ENCODE measurements around the gene GALNT9. TPM values are rescaled to one million over a fixed set of nuclear protein-coding genes. Genes with fewer than 3 reads are reported as not detected.

GALNT9 gene
- polyA plus RNA-seq, 1 of the 3 experiments (the other 2 are of a cell fraction), result not detected

GRCh38 chr12:132353811-132354210 is 24.4 kb upstream of the GALNT9 start:
- Histone ChIP-seq H3K4me1 (ENCODE audit: control insufficient read depth in 1 of 2, insufficient read depth in 2 of 2, low read depth in 1 of 2, low read length in 1 of 2) (no peaks in the 10 kb centered on the region), H2AFZ (ENCODE audit: low read depth) (no peak overlapping the region), H3K9me3 (no peaks in the 10 kb centered on the region), H3K9me2 (no peaks in the 10 kb centered on the region), H3K79me2 (ENCODE audit: insufficient read depth) (no peaks in the 10 kb centered on the region), H3K4me2 (no peak overlapping the region), H3K27ac (ENCODE audit: low read depth in 2 of 2, low read length in 1 of 2) (no peak overlapping the region), H3K36me3 (replicated peaks in 1 of 2; ENCODE audit: control insufficient read depth in 1 of 2, insufficient read depth in 2 of 2, low read length in 1 of 2) (no peaks in the 10 kb centered on the region), H3K4me3 (ENCODE audit: low read depth in 2 of 2, low read length in 1 of 2) (no peak overlapping the region), H3F3A (replicated peaks; ENCODE audit: insufficient read depth) (no peaks in the 10 kb centered on the region), H4K20me1 (ENCODE audit: insufficient read depth) (no peaks in the 10 kb centered on the region), H3K27me3 (ENCODE audit: insufficient read depth) (peaks cover 87% of the 10 kb centered on the region), H3K9ac (no peak overlapping the region)
- ChIA-PET CTCF (no interaction called here), POLR2A (no interaction called here)
- TF ChIP-seq NRF1 (IDR thresholded peaks at IDR 0.05; ENCODE audit: low read depth, low read length), result no peak
- TF ChIP-seq, protein P1, sequence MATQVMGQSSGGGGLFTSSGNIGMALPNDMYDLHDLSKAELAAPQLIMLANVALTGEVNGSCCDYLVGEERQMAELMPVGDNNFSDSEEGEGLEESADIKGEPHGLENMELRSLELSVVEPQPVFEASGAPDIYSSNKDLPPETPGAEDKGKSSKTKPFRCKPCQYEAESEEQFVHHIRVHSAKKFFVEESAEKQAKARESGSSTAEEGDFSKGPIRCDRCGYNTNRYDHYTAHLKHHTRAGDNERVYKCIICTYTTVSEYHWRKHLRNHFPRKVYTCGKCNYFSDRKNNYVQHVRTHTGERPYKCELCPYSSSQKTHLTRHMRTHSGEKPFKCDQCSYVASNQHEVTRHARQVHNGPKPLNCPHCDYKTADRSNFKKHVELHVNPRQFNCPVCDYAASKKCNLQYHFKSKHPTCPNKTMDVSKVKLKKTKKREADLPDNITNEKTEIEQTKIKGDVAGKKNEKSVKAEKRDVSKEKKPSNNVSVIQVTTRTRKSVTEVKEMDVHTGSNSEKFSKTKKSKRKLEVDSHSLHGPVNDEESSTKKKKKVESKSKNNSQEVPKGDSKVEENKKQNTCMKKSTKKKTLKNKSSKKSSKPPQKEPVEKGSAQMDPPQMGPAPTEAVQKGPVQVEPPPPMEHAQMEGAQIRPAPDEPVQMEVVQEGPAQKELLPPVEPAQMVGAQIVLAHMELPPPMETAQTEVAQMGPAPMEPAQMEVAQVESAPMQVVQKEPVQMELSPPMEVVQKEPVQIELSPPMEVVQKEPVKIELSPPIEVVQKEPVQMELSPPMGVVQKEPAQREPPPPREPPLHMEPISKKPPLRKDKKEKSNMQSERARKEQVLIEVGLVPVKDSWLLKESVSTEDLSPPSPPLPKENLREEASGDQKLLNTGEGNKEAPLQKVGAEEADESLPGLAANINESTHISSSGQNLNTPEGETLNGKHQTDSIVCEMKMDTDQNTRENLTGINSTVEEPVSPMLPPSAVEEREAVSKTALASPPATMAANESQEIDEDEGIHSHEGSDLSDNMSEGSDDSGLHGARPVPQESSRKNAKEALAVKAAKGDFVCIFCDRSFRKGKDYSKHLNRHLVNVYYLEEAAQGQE (IDR thresholded peaks at IDR 0.05; ENCODE audit: low read depth, low read length), result no peak
- TF ChIP-seq ELF1 (IDR thresholded peaks at IDR 0.05), result no peak
- no peak for TF ChIP-seq CHD2 (IDR thresholded peaks at IDR 0.05; ENCODE audit: low read length, partially characterized antibody)
- no peak for TF ChIP-seq EP300 (IDR thresholded peaks at IDR 0.05; ENCODE audit: borderline replicate concordance in 1 of 2, low read depth in 1 of 2, low read length in 1 of 2)
- TF ChIP-seq NFIC (IDR thresholded peaks at IDR 0.05; ENCODE audit: borderline replicate concordance), result no peak
- TF ChIP-seq, protein P2, sequence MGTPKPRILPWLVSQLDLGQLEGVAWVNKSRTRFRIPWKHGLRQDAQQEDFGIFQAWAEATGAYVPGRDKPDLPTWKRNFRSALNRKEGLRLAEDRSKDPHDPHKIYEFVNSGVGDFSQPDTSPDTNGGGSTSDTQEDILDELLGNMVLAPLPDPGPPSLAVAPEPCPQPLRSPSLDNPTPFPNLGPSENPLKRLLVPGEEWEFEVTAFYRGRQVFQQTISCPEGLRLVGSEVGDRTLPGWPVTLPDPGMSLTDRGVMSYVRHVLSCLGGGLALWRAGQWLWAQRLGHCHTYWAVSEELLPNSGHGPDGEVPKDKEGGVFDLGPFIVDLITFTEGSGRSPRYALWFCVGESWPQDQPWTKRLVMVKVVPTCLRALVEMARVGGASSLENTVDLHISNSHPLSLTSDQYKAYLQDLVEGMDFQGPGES (IDR thresholded peaks at IDR 0.05; ENCODE audit: low read depth, low read length), result no peak
- TF ChIP-seq TAF1 (IDR thresholded peaks at IDR 0.05; ENCODE audit: borderline replicate concordance, low read depth, low read length), result no peak
- no peak for TF ChIP-seq RAD21 (IDR thresholded peaks at IDR 0.05; ENCODE audit: low read length)
- TF ChIP-seq, protein P3, sequence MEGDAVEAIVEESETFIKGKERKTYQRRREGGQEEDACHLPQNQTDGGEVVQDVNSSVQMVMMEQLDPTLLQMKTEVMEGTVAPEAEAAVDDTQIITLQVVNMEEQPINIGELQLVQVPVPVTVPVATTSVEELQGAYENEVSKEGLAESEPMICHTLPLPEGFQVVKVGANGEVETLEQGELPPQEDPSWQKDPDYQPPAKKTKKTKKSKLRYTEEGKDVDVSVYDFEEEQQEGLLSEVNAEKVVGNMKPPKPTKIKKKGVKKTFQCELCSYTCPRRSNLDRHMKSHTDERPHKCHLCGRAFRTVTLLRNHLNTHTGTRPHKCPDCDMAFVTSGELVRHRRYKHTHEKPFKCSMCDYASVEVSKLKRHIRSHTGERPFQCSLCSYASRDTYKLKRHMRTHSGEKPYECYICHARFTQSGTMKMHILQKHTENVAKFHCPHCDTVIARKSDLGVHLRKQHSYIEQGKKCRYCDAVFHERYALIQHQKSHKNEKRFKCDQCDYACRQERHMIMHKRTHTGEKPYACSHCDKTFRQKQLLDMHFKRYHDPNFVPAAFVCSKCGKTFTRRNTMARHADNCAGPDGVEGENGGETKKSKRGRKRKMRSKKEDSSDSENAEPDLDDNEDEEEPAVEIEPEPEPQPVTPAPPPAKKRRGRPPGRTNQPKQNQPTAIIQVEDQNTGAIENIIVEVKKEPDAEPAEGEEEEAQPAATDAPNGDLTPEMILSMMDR (IDR thresholded peaks at IDR 0.05), result no peak
- TF ChIP-seq SMC3 (IDR thresholded peaks at IDR 0.05; ENCODE audit: low read depth, low read length), result no peak
- TF ChIP-seq RFX5 (IDR thresholded peaks at IDR 0.05; ENCODE audit: low read length), result no peak
- TF ChIP-seq MXI1 (IDR thresholded peaks at IDR 0.05; ENCODE audit: low read depth, low read length), result no peak
- no peak for TF ChIP-seq JUND (IDR thresholded peaks at IDR 0.05)
- no peak for TF ChIP-seq EZH2phosphoT487 (IDR thresholded peaks at IDR 0.05; ENCODE audit: borderline replicate concordance, low read depth)
- TF ChIP-seq POLR2AphosphoS5 (IDR thresholded peaks at IDR 0.05; ENCODE audit: low read depth, low read length), result no peak
- no peak for TF ChIP-seq SIN3A (IDR thresholded peaks at IDR 0.05; ENCODE audit: borderline replicate concordance, low read depth, low read length)
- TF ChIP-seq MEF2A (IDR thresholded peaks at IDR 0.05; ENCODE audit: borderline replicate concordance, low read depth), result no peak
- 30% methylated on average over 9 of the region's 15 CpGs for WGBS (ENCODE audit: low lambda C conversion rate)
- no peak for DNase-seq

Data from SK-N-SH (cell line).